CD4-positive, alpha-beta T cell treated with Interleukin-4 for 1 hour (primary cell): ENCODE results near the gene SLC39A9.

Experiments used
- DNase-seq, 2 donors: peaks; one replicate each; pipeline ENCODE4 v3.0.0-alpha.2; 2020 to 2022

The SLC39A9 gene

GRCh38 chr14:69398053-69398817 is at the start of gene SLC39A9, which contains the start of gene ERH:
SLC39A9 (plus strand) TSS chr14:69398692; CDS start chr14:69399370, 678 bp downstream.
ERH (minus strand) TSS chr14:69398299; CDS start chr14:69398233, 66 bp downstream.
- peak; percentile 97 for DNase-seq

GRCh38 chr14:69349091-69349777 is 49.3 kb upstream of the SLC39A9 start:
- DNase-seq: no peak

DNA sequence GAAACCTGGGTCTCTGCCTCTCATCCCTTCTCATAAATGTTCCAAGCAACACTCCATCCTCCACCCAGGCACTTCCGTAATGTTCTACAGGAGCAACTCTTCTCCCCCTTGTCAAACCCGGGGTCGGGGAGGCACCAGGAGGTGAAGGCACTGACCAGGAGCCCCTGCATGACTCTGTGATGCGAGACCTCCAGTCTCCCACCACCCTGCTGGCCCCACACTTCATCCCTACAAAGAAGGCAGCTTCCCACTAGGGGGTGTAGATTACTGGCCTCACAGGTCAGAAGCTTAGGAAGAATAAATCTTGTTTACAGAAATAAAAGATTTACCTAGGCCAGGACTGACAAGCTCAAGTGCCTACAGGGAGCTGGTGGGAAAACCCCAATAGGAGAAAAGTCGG is 47.6 kb upstream of the SLC39A9 start:
- no peak for DNase-seq

GRCh38 chr14:69351385-69351784 is 47.1 kb upstream of the SLC39A9 start:
- peak in 1 of 2 donors; percentile 23 for DNase-seq

- DNase-seq: no peak
Observed at GRCh38 chr14:69351911-69352310, 46.6 kb upstream of the SLC39A9 start.

DNA sequence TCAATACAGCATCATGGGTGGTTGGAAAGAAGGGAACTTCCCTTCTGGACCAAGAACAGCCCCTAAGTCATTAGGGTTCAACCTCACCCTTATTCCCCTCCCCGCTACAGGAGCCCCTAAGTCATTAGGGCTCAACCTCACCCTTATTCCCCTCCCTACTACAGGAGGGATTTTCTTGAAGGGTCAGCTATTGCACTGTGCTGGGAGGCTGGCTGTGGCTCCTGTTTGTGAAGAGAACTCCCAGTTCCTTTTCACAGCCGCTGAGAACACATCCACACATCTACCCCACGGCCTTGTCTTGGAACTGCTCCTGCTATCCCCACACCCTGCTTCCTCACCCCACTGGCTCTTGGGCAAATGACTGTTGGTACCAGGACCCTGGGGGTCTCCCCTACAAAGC is 45.3 kb upstream of the SLC39A9 start:
- no peak for DNase-seq

DNA sequence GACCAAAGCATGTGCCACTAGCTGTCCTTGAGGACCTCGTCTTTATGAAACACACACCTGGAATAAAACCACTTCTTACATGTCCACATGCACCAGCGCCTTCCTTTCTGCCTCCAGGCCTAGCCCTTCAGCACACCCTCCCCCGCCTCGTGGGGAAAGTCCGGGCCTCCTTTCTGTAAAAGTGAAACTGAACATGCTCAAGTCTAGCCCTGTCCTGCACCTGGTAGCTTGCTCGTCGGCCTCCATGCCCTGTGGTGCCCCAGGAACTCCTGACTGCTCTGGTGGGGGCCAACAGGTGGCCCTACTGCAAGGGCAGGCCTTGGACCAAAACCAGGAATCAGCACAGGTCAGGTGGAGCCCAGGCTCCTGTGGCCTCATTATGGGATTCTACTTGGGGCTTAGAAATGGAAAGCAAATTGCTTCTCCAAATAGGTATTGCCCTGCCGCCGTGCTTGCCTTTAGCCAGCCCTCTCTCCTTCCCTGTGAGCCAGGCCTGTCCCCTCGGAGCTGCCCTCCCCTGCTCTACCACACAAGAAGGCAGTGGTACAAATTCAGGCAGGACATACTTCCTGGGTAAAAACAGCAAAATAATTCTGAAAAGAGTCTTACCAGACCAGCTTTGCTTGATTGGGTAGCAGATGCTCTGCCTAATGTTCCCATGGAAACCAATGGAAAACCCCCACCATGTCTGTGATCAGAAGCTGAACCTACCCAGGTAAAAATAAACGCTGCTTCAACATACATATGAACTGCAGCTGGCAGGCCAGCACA is 43.9 kb upstream of the SLC39A9 start:
- DNase-seq: peak; percentile 62 to 76

DNA sequence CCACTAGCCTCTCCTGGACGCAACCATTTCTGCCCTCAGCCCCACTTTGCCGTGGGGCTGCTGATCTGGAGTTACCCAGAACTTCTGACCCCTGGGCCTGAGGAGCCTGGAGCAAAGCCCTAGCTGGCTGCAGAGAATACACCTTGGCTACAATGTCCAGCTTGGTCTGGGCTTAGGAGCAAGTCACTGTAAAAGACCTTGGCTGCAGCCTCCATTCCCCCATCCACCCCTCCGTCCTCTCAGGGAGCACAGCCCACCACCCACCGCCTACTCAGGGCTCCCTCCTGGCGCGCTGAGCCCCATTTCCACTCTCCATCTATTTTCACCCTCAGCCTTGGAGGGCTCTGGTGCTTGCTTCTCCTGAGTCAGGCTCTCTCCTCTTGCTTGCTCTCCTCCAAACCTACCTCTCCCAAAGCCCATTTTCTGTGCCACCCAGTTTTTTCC is 43.3 kb upstream of the SLC39A9 start:
- no peak for DNase-seq

DNA sequence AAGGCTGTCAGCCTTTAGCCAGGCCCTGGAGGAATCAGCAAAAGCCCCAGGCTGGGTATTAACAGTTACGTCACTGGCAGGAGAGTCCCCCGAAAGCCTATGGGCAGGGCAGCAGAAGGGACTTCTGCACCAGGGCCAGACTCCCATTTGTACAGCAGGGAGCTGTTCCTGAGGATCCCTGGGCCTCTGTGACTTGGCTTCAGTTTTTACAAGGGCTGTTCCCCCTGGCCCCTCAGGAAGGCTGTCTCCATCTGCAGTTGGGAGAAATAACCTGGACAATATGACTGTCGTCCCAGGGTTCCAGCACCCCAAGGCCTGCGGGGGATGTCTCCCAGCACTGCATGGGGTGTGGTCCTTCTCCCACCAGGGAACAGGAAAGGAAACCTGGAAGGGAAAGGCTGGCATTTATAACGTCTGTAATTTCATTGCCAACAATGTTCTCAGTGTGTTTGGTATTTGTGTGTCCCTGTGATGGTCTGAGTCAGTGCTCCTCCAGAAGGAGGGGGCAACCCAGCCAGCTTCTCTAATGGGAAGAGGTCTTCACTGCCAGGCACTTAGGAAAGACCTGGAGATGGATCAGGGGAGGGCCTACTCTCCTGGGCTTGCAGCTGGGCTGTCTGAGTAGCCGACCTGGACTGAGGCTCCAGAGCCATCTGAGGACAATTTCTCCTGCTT is 42.7 kb upstream of the SLC39A9 start:
- no peak for DNase-seq

- no peak for DNase-seq
Observed at GRCh38 chr14:69356903-69357543, 41.5 kb upstream of the SLC39A9 start.

DNA sequence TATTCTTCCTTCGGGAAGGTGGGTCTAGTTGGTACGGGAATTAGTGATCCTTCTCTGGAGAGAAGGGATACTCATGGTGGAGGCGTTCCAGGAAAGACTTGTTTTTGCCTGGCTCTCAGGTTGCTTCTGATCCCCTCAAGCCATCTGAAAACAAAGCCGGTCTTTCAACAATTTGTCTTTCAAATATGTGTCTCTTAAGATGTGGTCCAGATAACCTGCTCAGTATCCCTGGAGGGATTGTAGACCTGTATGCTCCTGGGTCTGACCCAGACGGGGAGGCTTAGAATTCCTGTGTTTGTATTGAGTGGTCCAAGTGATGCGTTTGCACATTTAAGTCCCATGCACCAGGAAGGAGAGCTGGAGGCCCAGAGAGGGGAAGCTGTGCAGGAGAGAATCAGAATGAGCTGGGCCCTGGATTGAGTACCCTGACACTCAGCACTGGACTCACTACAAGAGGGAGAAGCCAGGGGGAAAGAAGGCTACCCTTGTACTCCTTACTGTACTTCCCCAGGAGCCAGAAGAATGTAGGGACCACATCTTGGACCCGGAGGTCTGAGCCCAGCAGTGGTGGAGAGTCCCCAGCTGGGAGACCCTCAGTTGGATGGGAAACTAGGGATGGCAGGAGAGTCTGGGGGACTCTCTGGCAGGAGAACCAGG is 40.8 kb upstream of the SLC39A9 start:
- no peak for DNase-seq

GRCh38 chr14:69358233-69358963 is 40.1 kb upstream of the SLC39A9 start:
- no peak for DNase-seq

DNA sequence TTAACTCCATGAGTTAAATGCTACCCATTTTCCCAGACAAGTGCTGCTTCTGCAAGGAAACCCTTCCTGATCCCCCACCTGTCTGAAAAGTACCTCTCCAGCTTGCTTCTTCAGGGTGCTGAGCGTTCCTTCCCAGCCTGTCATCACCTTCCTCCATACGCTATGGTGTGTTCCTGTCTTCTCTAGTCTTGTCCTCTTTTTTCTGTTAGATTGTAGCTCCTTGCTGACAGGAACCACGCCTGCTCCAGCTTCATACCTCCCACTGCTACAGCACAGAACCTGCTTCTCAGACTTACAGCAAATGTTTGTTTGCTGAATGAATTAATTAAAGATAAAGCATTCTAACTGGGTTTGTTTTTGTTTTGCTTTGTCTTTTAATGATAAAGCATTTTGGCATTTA is 39.5 kb upstream of the SLC39A9 start:
- DNase-seq: no peak

DNA sequence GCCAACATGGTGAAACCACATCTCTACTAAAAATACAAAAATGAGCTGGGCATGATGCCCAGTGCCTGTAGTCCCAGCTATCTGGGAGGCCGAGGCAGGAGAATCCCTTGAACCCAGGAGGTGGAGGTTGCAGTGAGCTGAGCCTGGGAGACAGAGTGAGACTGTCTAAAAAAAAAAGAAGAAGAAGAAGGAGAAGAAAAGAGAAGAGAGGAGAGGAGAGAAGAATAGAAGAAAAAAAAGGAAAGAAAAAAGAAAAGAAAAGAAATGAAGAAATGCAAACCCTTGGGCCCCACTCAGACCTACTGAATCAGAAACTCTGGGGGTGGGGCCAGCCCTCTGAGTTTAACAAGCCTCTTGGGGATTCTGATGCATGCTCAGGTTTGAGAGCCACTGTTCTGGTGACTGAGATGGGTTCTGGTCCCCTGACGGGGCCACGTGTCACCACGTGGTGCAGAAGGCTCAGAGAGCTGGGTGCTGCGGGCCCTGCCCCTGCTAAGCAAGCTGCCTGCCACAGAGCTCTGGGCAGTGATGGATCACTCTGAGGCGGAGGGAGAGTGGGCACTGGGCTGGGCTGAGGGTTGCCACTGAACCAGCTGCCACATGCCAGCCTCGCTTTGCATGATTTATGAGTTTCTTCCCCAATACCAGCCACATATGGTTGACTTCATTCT is 37.9 kb upstream of the SLC39A9 start:
- DNase-seq: no peak

GRCh38 chr14:69363055-69363454 is 35.4 kb upstream of the SLC39A9 start:
- DNase-seq: no peak

DNA sequence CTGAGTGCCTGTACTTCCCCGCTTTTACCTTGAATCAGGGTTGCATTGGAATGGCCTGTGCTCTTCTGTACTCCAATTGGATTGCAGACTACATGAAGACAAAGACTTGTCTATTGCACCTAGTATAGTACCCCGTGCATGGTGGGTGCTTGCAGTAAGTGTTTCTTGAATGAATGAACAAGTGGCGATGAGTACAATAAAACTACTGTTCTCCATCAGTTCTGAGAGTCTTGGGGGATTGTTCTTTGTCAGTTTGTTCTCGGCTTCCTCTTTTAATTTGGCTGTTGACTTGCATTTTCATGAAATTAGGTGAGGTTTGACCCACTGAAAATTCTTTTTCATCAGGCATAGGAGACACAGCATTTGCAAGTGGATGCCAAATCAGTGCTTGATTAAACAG is 34.5 kb upstream of the SLC39A9 start:
- no peak for DNase-seq

GRCh38 chr14:69364378-69364777 is 34.1 kb upstream of the SLC39A9 start:
- no peak for DNase-seq

- DNase-seq: no peak
Observed at GRCh38 chr14:69366069-69366468, 32.4 kb upstream of the SLC39A9 start.

GRCh38 chr14:69366761-69367160 is 31.7 kb upstream of the SLC39A9 start:
- DNase-seq: no peak

- DNase-seq: no peak
Observed at GRCh38 chr14:69368381-69368780, 30.1 kb upstream of the SLC39A9 start.

DNA sequence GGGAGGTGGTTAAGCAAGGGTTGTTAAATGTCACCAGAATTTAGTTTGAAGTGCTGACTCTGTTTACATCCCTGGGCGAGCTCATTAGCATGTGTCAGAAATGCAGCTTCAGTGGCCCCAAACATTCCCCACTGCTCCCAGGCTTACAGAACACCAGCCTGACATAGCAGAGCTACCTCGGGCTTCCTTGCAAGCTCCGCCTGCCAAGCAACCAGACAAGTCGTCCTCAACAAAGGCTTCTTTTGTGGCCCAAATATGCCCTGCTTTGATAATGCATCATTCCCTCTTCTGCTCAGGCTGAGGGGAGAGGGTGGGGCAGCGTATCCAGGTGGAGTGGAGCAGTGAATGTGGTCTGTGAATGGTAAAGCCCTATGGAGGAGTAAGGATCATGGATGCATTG is 28.4 kb upstream of the SLC39A9 start:
- DNase-seq: no peak
